Measurements from ENCODE around the gene EXD2.

Gene EXD2

GRCh38 chr14:69282448-69282847 is 91.2 kb downstream of the EXD2 start:
- Histone ChIP-seq H3F3A (ENCODE audit: control insufficient read depth, insufficient read depth) (no peaks in the 10 kb centered on the region), H3K4me2 (ENCODE audit: low read length) (no peak overlapping the region), H3K4me3 (ENCODE audit: low read length) (no peak overlapping the region), H3K27me3 (ENCODE audit: control insufficient read depth, low read length) (peaks cover 3% of the 10 kb centered on the region), H3K9me2 (replicated peaks; ENCODE audit: control insufficient read depth, low read length) (no peaks in the 10 kb centered on the region), H4K20me1 (ENCODE audit: control insufficient read depth, insufficient read depth, low read depth, low read length) (no peaks in the 10 kb centered on the region), H3K36me3 (ENCODE audit: control insufficient read depth, low read length) (no peaks in the 10 kb centered on the region), H3K27ac (ENCODE audit: low read depth, low read length) (no peak overlapping the region), H3K9me3 (ENCODE audit: control insufficient read depth, insufficient read depth, low read length) (no peaks in the 10 kb centered on the region), H3K79me2 (ENCODE audit: control insufficient read depth, low read length) (no peaks in the 10 kb centered on the region), H3K4me1 (ENCODE audit: control insufficient read depth, low read length) (no peaks in the 10 kb centered on the region)
- no peak for TF ChIP-seq EZH2phosphoT487 (IDR thresholded peaks at IDR 0.05; ENCODE audit: borderline replicate concordance, low read length)
- TF ChIP-seq CTCF (IDR thresholded peaks at IDR 0.05; ENCODE audit: low read depth, low read length, poor library complexity, severe bottlenecking) = no peak

- no peak overlapping the region for H3K4me2 ChIP-seq (ENCODE audit: low read length)
- H3K9me2 ChIP-seq (replicated peaks; ENCODE audit: control insufficient read depth, low read length) = no peaks in the 10 kb centered on the region
- no peaks in the 10 kb centered on the region for H3F3A ChIP-seq (ENCODE audit: control insufficient read depth, insufficient read depth)
- no peak overlapping the region for H3K4me3 ChIP-seq (ENCODE audit: low read length)
- no peak overlapping the region for H3K27ac ChIP-seq (ENCODE audit: low read depth, low read length)
- TF ChIP-seq EZH2phosphoT487 (IDR thresholded peaks at IDR 0.05; ENCODE audit: borderline replicate concordance, low read length) (no peak), CTCF (IDR thresholded peaks at IDR 0.05; ENCODE audit: low read depth, low read length, poor library complexity, severe bottlenecking) (no peak)
- no peaks in the 10 kb centered on the region for H3K79me2 ChIP-seq (ENCODE audit: control insufficient read depth, low read length)
- peaks cover 3% of the 10 kb centered on the region for H3K27me3 ChIP-seq (ENCODE audit: control insufficient read depth, low read length)
- H3K9me3 ChIP-seq (ENCODE audit: control insufficient read depth, insufficient read depth, low read length) = no peaks in the 10 kb centered on the region
- no peaks in the 10 kb centered on the region for H3K36me3 ChIP-seq (ENCODE audit: control insufficient read depth, low read length)
- H4K20me1 ChIP-seq (ENCODE audit: control insufficient read depth, insufficient read depth, low read depth, low read length) = no peaks in the 10 kb centered on the region
- no peaks in the 10 kb centered on the region for H3K4me1 ChIP-seq (ENCODE audit: control insufficient read depth, low read length)
Measured at GRCh38 chr14:69284170-69284569, 92.9 kb downstream of the EXD2 start.

GRCh38 chr14:69285661-69286255 is 94.5 kb downstream of the EXD2 start:
- H3K36me3 ChIP-seq (ENCODE audit: control insufficient read depth, low read length) = no peaks in the 10 kb centered on the region
- no peaks in the 10 kb centered on the region; the same call in none of the 2 replicates for H3K27me3 ChIP-seq (ENCODE audit: control insufficient read depth, low read length)
- H3K9me3 ChIP-seq (ENCODE audit: control insufficient read depth, insufficient read depth, low read length) = no peaks in the 10 kb centered on the region
- H3K27ac ChIP-seq (ENCODE audit: low read depth, low read length) = no peak overlapping the region
- H3F3A ChIP-seq (ENCODE audit: control insufficient read depth, insufficient read depth) = no peaks in the 10 kb centered on the region
- H3K79me2 ChIP-seq (ENCODE audit: control insufficient read depth, low read length) = no peaks in the 10 kb centered on the region
- no peaks in the 10 kb centered on the region for H4K20me1 ChIP-seq (ENCODE audit: control insufficient read depth, insufficient read depth, low read depth, low read length)
- H3K4me3 ChIP-seq (ENCODE audit: low read length) = no peak overlapping the region
- H3K4me1 ChIP-seq (ENCODE audit: control insufficient read depth, low read length) = no peaks in the 10 kb centered on the region
- H3K9me2 ChIP-seq (replicated peaks; ENCODE audit: control insufficient read depth, low read length) = no peaks in the 10 kb centered on the region
- H3K4me2 ChIP-seq (ENCODE audit: low read length) = no peak overlapping the region
- TF ChIP-seq EZH2phosphoT487 (IDR thresholded peaks at IDR 0.05; ENCODE audit: borderline replicate concordance, low read length) (no peak), CTCF (IDR thresholded peaks at IDR 0.05; ENCODE audit: low read depth, low read length, poor library complexity, severe bottlenecking) (no peak)
